ENCODE data around the gene ZNF613. TPM values are rescaled to one million over a fixed set of nuclear protein-coding genes. Genes with fewer than 3 reads are reported as not detected.
"Not testable (repeated sequence)": the region's sequence is repeated elsewhere in the genome, so short reads cannot be mapped to it uniquely, and the experiment has no call there.

ZNF613 gene
- 10 to 100 TPM in 1 of 2 experiments, 1 to 10 TPM in 1; 6.5 to 10.6 TPM for total RNA-seq

DNA sequence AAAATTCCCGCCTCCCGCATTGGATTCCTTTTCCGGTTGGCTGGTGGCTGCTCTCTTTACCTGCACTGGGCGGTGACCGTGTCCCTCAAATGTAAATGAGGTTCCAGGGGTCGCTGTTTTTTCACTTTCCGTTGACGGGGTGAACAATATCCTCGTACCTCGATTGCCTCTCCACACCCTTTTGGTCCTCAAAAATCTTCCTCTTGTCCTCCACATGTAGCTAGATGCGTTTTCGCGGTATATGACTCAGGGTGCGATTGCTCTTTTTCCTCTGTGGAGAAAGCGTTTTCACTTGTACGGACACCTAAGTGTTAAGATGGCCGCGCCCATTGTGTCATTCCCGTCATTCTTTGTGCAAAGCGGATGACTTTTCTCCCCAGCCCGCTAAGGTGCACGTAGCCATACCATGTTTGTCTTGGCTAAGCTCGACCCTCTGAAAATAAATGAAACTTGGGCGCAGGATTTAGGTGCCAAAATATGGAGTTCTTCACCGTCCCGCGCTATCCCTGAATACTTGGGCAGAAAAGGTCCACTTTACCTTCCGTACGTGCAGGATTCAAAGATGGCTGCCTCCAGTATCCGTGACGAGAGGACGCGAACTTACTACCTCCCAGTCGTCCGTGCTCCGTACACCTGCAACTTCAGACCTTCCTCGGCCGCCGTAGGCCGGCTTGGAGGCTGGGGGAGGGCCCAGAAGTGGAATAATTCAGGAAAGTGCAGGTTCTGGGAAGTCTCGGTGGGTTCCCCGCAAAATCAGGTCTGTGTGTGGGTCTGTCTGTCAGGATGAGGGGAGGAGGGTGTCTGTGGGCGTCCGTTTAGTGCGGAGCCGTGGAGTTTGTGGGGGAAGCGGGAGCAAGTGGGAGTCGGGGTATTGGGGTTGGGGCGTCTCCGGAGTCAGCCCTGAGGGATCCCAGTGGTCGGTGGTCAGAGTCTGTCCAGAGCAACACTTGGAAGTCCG, at the start of gene ZNF613:
TSS of gene ZNF613 (plus strand) at position 689 of the 958 bp plus-strand sequence. CDS start 8,749 bp downstream, outside the sequence.
- POLR2A ChIA-PET: no interaction called here
- peaks cover 66% of the 10 kb centered on the region for H3K9me3 Mint-ChIP-seq

GRCh38 chr19:51882518-51882917, 44.8 kb upstream of the ZNF613 start:
- Mint-ChIP-seq H3K27me3 (no peaks in the 10 kb centered on the region), H3K4me1 (peaks cover 7% of the 10 kb centered on the region), H3K36me3 (ENCODE audit: low read depth) (peaks cover 56% of the 10 kb centered on the region), H3K4me3 (no peak overlapping the region), H3K9me3 (peaks cover 58% of the 10 kb centered on the region), H3K27ac (no peak overlapping the region)
- no peak for DNase-seq
- ChIA-PET CTCF (no interaction called here), POLR2A (no interaction called here)

More for the DNA sequence above, at the start of gene ZNF613:
- CTCF ChIA-PET: no interaction called here
- Mint-ChIP-seq H3K4me3 (peak within 1 kb of the TSS; percentile 99), H3K4me1 (peaks cover 34% of the 10 kb centered on the region), H3K36me3 (ENCODE audit: low read depth) (peaks cover 67% of the 10 kb centered on the region), H3K27me3 (no peaks in the 10 kb centered on the region), H3K27ac (peak within 1 kb of the TSS; percentile 94)
- DNase-seq: peak; percentile 89

GRCh38 chr19:51884713-51885112, 42.6 kb upstream of the ZNF613 start:
- no peak overlapping the region for H3K4me3 Mint-ChIP-seq
- no peak for DNase-seq
- peaks cover 17% of the 10 kb centered on the region for H3K4me1 Mint-ChIP-seq
- H3K27ac Mint-ChIP-seq: no peak overlapping the region
- CTCF ChIA-PET: no interaction called here
- H3K27me3 Mint-ChIP-seq: no peaks in the 10 kb centered on the region
- H3K36me3 Mint-ChIP-seq (ENCODE audit: low read depth): peaks cover 63% of the 10 kb centered on the region
- POLR2A ChIA-PET: no interaction called here
- peaks cover 64% of the 10 kb centered on the region for H3K9me3 Mint-ChIP-seq

DNA sequence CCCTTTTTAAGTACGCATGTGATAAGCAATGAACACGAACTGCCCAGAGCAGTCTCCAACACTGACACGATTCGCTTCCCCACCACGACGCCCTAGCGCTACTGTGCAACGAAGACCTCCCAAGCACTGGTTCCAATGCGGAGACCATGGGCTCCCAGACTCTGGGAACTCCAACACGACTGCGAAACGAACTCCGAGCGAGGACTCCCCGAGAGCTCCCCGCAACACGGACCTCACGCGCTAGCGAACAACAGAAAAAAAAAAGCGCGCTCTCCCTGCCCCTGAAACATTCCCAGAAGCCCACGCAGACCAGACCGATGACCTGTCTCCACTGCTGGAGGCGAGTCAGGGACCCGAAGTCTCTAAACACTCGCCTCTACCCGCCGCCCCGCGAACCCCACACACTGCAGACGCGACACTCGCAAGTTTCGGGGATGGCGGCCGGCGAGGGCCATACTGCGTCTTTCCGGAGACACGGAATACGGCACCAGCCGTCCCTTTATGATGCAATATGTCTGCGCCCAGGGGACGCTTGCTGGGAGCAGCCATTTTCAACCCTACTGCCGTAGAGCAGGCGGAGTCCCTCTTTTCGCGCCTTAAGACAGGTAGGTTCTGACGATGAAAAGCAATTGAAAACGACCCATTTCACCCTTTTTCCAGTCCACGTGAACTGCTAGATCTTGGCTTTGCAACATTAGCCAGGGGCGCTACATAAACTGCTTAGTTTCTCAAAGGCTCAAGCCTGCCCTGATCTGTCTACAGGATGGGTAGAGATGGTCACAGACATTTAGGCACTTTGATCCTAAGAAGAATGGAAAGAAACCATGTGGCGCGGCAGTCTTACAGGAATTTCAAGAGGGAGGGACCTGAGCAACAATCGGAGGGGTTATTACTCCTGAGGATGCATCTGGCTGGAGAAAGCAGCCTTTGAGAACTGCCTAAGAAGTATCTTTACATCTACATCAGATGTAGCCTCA, 39.5 kb upstream of the ZNF613 start, which contains the start of gene ZNF577:
TSS of gene ZNF577 (minus strand) at position 430 of the 977 bp plus-strand sequence. CDS start 7,569 bp downstream, outside the sequence.
- Mint-ChIP-seq H3K36me3 (ENCODE audit: low read depth) (peaks cover 73% of the 10 kb centered on the region), H3K4me3 (peak within 1 kb of the TSS; percentile 88), H3K27ac (peak within 1 kb of the TSS; percentile 93), H3K4me1 (peaks cover 17% of the 10 kb centered on the region), H3K27me3 (no peaks in the 10 kb centered on the region), H3K9me3 (peaks cover 66% of the 10 kb centered on the region)
- ChIA-PET POLR2A (no interaction called here), CTCF (no interaction called here)
- peak; percentile 85 for DNase-seq

DNA sequence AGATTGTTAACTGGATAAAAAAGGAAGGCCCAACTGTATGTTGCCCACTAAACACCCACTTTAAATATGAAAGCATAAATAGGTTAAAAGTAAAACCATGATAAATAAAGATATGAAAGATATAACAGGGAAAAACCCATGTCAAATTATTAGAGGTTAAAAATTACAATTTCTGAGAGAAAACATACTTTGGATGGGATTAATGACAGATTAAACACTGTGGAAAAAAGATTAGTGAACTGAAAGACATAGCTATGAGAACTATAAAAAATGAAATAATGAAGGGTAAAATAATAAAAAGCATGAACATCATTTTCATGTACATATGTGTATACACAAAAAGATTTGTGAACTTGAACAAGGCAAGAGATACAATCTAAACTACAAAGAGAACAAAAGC, 37.3 kb upstream of the ZNF613 start:
- H3K27ac Mint-ChIP-seq: no peak overlapping the region
- POLR2A ChIA-PET: no interaction called here
- H3K9me3 Mint-ChIP-seq: peaks cover 71% of the 10 kb centered on the region

GRCh38 chr19:51891193-51891747, 36.0 kb upstream of the ZNF613 start:
- no peak for DNase-seq
- ChIA-PET POLR2A (no interaction called here), CTCF (no interaction called here)
- Mint-ChIP-seq H3K9me3 (peaks cover 71% of the 10 kb centered on the region), H3K36me3 (ENCODE audit: low read depth) (peaks cover 91% of the 10 kb centered on the region), H3K4me3 (no peak overlapping the region), H3K27me3 (no peaks in the 10 kb centered on the region), H3K4me1 (peaks cover 17% of the 10 kb centered on the region), H3K27ac (peak overlapping the region; percentile 37)

More for the DNA sequence above, 37.3 kb upstream of the ZNF613 start:
- Mint-ChIP-seq H3K4me1 (peaks cover 17% of the 10 kb centered on the region), H3K4me3 (no peak overlapping the region), H3K27me3 (no peaks in the 10 kb centered on the region), H3K36me3 (ENCODE audit: low read depth) (peaks cover 87% of the 10 kb centered on the region)
- no peak for DNase-seq
- CTCF ChIA-PET: no interaction called here

GRCh38 chr19:51901860-51902259, 25.4 kb upstream of the ZNF613 start:
- Mint-ChIP-seq H3K4me1 (peaks cover 23% of the 10 kb centered on the region), H3K4me3 (no peak overlapping the region), H3K27ac (no peak overlapping the region), H3K9me3 (peaks cover 64% of the 10 kb centered on the region), H3K36me3 (ENCODE audit: low read depth) (peaks cover 86% of the 10 kb centered on the region), H3K27me3 (peaks cover 5% of the 10 kb centered on the region)
- ChIA-PET POLR2A (no interaction called here), CTCF (interaction anchor here (0.6 to 1.1 kb wide), 2 partner anchors 13 to 1489 kb away, joined by 3 to 5 read pairs; no protein-coding TSS in a partner anchor)
- DNase-seq: no peak

GRCh38 chr19:51903192-51903591, 24.1 kb upstream of the ZNF613 start:
- peaks cover 23% of the 10 kb centered on the region for H3K4me1 Mint-ChIP-seq
- peaks cover 63% of the 10 kb centered on the region for H3K9me3 Mint-ChIP-seq
- H3K27me3 Mint-ChIP-seq: peaks cover 7% of the 10 kb centered on the region
- POLR2A ChIA-PET: no interaction called here
- peak overlapping the region; percentile 99 for H3K4me3 Mint-ChIP-seq
- no peak for DNase-seq
- peak overlapping the region; percentile 62 for H3K27ac Mint-ChIP-seq
- peaks cover 74% of the 10 kb centered on the region for H3K36me3 Mint-ChIP-seq (ENCODE audit: low read depth)
- CTCF ChIA-PET: no interaction called here

DNA sequence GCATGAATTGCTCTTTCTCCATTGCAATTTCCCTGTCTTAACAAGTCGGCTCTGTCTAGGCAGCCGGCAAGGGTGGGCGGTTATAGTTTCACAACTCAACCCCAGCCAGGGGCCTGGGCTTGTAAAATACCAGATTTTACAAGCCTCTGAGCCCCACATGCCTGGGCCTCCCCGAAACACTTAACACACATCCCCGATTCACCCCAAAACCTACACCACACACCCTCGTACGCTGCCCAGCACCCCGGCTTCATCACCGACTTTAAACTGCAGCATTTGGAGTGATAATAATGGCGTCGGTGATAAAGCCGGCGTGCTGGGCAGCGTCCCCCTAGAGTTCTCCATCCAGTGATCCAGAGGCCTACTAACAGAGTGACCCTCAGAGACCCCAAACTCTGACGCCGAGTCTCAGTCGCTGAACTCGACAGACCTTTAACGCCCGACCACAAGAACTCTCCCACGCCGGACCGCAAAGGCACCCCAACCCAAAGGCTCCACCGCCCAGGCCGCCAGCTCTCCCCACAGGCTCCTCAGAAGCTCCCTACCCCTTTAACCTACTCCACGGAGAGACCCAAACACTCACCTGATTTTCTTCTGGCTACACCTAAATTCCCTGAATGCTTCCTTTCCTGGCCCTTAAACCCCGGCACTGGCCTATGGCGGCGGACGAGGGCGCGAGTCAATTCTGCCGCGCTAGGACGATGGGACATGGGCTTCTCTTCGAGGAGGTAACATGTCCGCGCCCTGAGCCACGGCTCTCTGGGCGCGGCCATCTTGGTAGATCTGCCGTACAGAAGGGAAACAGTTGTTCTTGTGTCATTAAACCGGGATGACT, 22.7 kb upstream of the ZNF613 start, which contains the start of gene ZNF649:
TSS of gene ZNF649 (minus strand) at position 687 of the 835 bp plus-strand sequence. CDS start 4,910 bp downstream, outside the sequence.
- Mint-ChIP-seq H3K4me1 (peaks cover 23% of the 10 kb centered on the region), H3K27ac (peak within 1 kb of the TSS; percentile 99), H3K4me3 (peak within 1 kb of the TSS; percentile 99), H3K27me3 (peaks cover 7% of the 10 kb centered on the region), H3K9me3 (peaks cover 60% of the 10 kb centered on the region), H3K36me3 (ENCODE audit: low read depth) (peaks cover 62% of the 10 kb centered on the region)
- ChIA-PET POLR2A (no interaction called here), CTCF (no interaction called here)
- peak; percentile 81 for DNase-seq

GRCh38 chr19:51905206-51905605, 22.1 kb upstream of the ZNF613 start:
- peaks cover 56% of the 10 kb centered on the region for H3K36me3 Mint-ChIP-seq (ENCODE audit: low read depth)
- H3K4me3 Mint-ChIP-seq: peak overlapping the region; percentile 99
- CTCF ChIA-PET: no interaction called here
- H3K4me1 Mint-ChIP-seq: peaks cover 23% of the 10 kb centered on the region
- DNase-seq: no peak
- peak overlapping the region; percentile 99 for H3K27ac Mint-ChIP-seq
- H3K9me3 Mint-ChIP-seq: peaks cover 59% of the 10 kb centered on the region
- peaks cover 7% of the 10 kb centered on the region for H3K27me3 Mint-ChIP-seq
- POLR2A ChIA-PET: no interaction called here

DNA sequence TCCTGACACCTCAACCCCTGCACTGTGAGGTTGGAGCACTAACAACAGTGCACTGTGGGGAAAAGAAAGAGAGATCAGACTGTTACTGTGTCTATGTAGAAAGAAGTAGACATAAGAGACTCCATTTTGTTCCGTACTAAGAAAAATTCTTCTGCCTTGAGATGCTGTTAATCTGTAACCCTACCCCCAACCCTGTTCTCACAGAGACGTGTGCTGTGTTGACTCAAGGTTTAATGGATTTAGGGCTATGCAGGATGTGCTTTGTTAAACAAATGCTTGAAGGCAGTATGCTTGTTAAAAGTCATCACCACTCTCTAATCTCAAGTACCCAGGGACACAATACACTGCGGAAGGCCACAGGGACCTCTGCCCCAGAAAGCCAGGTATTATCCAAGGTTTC, 21.6 kb upstream of the ZNF613 start:
- H3K4me1 Mint-ChIP-seq: peaks cover 23% of the 10 kb centered on the region
- peaks cover 54% of the 10 kb centered on the region for H3K9me3 Mint-ChIP-seq
- POLR2A ChIA-PET, CTCF ChIA-PET, H3K27ac Mint-ChIP-seq, H3K27me3 Mint-ChIP-seq, DNase-seq, H3K4me3 Mint-ChIP-seq: not testable (repeated sequence)
- peaks cover 51% of the 10 kb centered on the region for H3K36me3 Mint-ChIP-seq (ENCODE audit: low read depth)

DNA sequence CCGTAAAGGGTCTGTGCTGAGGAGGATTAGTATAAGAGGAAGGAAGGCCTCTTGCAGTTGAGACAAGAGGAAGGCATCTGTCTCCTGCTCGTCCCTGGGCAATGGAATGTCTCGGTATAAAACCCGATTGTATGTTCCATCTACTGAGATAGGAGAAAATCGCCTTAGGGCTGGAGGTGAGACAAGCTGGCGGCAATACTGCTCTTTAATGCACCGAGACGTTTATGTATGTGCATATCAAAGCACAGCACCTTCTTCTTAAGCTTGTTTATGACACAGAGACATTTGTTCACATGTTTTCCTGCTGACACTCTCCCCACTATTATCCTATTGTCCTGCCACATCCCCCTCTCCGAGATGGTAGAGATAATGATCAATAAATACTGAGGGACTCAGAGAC, 21.2 kb upstream of the ZNF613 start:
- POLR2A ChIA-PET, H3K4me3 Mint-ChIP-seq, H3K27me3 Mint-ChIP-seq, DNase-seq, CTCF ChIA-PET, H3K27ac Mint-ChIP-seq: not testable (repeated sequence)
- Mint-ChIP-seq H3K9me3 (peaks cover 52% of the 10 kb centered on the region), H3K36me3 (ENCODE audit: low read depth) (peaks cover 47% of the 10 kb centered on the region), H3K4me1 (peaks cover 23% of the 10 kb centered on the region)

All from activated CD4-positive, alpha-beta T cell treated with anti-CD3 and anti-CD28 coated beads, Interleukin-2, amount 10 ng/mL, durations not matched to agents 7 days and 5 days (primary cell).